Upper lobe of left lung (tissue), 4 donors: ENCODE measurements around the gene SRSF2.
"Not testable (repeated sequence)": the region's sequence is repeated elsewhere in the genome, so short reads cannot be mapped to it uniquely, and the experiment has no call there.

Experiments
- EP300 ChIP-seq, 4 donors: sonication (generic); formaldehyde crosslinking; IDR thresholded peaks; one replicate each; pipeline ENCODE4 v1.5.1; 2017; ENCODE audit warnings: antibody characterized with exemption in 4 of 4, control low read depth in 2 of 4
- POLR2A ChIP-seq, 4 donors: fragments of 450-650 bp; IDR thresholded peaks; one replicate each; pipeline ENCODE4 v1.5.1; 2016 to 2017; ENCODE audit warnings: antibody characterized with exemption in 4 of 4, mild to moderate bottlenecking in 2 of 4
- POLR2AphosphoS5 ChIP-seq, 2 donors: sonication (generic); formaldehyde crosslinking; IDR thresholded peaks; one replicate each; pipeline ENCODE4 v1.5.1; 2017; ENCODE audit warnings: antibody characterized with exemption in 2 of 2
- TF ChIP-seq, protein P1 (sequence below), 6 experiments: fragments of 450-650 bp in 4 of 6; fragments of 200-600 bp in 2 of 6; sonication (generic) in 2 of 6; IDR thresholded peaks; one replicate each; pipeline ENCODE4 v1.5.1; 2016 to 2019; ENCODE audit warnings: antibody characterized with exemption in 6 of 6

DNA sequence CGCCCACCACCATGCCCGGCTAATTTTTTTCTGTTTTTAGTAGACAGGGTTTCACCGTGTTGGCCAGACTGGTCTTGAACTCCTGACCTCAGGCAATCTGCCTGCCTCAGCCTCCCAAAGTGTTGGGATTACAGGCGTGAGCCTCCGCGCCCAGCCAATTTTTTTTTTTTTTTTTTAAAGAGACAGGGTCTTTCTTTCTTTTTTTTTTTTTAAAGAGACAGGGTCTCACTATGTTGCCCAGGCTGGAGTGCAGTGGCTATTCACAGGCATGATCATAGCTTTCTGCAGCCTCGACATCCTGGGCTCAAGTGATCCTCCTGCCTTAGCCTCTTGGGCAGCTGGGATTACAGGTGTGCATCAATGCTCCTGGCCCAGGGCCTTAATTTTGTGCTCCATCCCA lies 24.8 kb downstream of the SRSF2 start:
- TF ChIP-seq, protein P1, sequence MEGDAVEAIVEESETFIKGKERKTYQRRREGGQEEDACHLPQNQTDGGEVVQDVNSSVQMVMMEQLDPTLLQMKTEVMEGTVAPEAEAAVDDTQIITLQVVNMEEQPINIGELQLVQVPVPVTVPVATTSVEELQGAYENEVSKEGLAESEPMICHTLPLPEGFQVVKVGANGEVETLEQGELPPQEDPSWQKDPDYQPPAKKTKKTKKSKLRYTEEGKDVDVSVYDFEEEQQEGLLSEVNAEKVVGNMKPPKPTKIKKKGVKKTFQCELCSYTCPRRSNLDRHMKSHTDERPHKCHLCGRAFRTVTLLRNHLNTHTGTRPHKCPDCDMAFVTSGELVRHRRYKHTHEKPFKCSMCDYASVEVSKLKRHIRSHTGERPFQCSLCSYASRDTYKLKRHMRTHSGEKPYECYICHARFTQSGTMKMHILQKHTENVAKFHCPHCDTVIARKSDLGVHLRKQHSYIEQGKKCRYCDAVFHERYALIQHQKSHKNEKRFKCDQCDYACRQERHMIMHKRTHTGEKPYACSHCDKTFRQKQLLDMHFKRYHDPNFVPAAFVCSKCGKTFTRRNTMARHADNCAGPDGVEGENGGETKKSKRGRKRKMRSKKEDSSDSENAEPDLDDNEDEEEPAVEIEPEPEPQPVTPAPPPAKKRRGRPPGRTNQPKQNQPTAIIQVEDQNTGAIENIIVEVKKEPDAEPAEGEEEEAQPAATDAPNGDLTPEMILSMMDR (IDR thresholded peaks at IDR 0.05): not testable (repeated sequence)
- TF ChIP-seq EP300, POLR2A, POLR2AphosphoS5 (IDR thresholded peaks at IDR 0.05): not testable (repeated sequence)
